ENCODE measurements around the gene ALG1L2.

- no peak for TF ChIP-seq CTCF (IDR thresholded peaks at IDR 0.05)
- no peak for TF ChIP-seq POLR2A (IDR thresholded peaks at IDR 0.05)
- TF ChIP-seq POLR2AphosphoS5 (IDR thresholded peaks at IDR 0.05): no peak
- TF ChIP-seq EP300 (IDR thresholded peaks at IDR 0.05; ENCODE audit: low read depth): no peak
These were observed 2.9 kb downstream of the ALG1L2 start for GRCh38 chr3:130084436-130084980.
